Activated naive CD4-positive, alpha-beta T cell treated with Interleukin-2 at 50 U/mL for 16 hours (primary cell): ENCODE measurements around the gene CPSF4L.

ENCODE experiments used
- DNase-seq: peaks from one replicate; pipeline ENCODE4 v3.0.0-alpha.2; 2020

CPSF4L gene

DNA sequence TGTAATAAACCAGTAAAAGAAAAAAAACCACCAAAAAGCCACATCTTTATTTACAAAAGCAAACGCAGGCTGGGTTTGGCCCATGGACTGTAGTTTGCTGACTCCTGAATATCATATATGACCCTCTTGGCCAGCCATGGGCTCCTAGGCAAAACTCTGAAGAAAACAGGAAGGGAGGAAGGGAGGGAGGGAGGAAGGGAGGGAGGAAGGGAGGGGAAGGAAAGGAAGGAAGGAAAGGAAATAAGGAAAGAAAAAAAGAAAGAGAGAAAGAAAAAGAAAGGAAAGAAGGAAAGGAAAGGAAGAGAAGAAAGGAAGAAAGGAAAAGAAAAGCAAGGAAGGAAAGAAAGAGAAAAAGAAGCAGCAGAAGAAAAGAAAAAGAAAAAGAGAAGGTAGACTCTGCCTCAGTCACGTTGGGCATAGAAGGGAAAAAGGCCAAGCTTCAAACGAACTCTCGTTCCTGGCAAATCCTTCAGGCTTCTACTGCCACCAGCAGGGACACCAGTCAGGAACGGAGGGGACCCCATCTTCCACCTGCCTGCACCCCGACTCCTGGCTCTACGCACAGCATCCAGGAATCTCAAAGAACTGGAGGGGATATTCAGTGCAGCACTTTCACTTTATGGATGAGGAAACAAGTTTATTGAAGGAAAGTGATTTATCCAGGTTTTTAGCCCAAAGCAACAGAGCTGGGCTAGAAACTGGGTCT lies 28.0 kb upstream of the CPSF4L start:
- no peak for DNase-seq

DNA sequence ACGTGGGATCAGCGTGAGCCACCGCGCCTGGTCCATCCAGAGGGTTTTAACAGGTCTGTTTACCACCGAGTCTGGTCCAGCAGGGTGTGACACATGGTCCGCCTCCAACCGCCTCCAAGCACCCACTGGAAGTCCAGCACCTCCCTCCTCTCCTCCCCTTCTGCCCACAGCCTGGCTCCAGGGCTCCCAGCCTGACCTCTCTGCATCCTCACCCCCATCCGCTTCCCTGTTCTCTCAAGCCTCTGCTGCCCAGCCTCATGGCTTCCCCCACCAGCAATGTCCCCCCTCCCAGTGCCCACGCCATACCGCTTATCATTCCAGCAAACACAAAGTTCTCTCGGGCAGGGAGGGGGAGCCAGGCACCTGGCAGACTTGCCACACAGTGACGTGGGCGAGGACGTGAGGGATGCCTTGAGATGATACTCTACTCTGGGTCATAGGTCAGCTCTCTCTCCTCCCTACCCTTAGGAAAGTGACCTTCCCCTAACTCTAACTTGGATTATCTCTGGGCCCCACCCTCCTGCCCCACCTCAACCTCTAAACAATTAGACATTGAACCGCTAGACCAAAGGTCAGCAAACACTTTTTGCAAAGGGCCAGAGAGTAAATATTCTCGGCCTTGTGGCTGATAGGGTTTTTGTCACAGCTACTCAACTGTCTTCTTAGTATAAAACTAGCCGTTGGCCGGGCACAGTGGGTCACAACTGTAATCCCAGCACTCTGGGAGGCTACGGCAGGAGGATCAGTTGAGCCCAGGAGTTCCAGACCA lies 27.0 kb upstream of the CPSF4L start:
- DNase-seq = no peak

DNA sequence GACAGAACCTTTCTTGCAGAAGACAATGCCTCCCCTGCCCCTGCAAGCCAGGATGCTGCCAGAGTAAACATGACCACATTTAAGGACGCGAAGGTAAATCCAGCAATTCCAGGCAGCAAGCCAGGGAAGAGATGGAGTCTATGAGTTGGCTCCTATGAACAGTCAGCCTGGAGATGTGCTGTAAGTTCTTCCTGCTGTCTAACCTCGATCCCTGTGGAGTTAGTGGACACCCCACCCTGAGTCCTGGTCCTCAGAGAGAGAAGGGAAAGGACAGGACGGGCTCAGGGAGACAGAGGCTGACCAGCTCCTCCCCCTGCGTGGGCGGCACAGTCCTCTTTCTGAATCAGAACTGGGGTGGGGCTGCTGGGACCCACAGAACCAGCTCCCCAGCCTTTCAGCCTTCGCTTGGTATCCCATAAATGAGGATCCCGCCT lies 25.2 kb upstream of the CPSF4L start:
- no peak for DNase-seq

DNA sequence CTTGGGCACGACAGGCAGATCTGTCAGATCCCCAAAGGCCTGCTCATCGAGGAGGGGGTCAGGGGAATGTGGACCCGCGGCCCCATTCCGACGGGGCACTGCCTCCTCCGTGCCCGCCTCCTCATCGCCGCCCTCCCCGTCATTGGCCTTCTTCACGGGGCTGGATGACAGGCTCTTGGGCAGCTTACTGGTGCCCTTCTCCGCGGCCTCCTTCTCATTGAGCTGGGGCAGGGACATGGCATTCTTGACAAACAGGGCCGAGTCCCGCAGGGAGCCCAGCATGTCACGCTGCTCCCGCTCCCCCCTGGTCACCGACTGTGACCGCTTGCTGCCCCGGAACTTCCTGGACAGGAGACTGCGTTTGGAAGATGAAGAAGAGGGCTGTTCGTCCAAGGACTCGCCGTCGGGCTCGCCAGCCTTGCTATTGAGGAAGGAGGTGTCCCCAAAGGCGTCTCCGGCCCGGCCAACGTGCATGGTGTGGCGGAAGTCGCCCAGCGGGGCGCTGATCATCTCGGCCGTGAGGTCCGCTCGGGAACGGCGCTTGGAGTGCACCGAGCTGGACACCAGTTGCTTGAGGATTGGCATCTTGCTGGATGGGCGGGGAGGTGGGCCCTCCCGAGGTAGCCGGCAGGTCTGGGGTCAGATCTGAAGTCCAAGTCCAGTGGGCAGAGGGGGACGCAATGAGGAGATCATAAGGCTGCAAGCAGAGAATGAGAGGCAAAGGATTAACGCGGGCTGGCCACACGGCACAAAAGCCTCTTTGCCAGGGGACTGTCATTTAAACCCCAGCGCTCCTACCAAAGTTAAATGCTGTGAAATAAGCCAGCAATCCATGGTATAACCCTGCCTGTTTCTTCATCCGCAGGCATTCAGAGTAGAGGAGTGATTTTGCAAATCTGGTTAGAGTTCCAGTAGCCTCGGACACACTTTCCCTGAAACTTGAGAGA lies 24.5 kb upstream of the CPSF4L start:
- no peak for DNase-seq

DNA sequence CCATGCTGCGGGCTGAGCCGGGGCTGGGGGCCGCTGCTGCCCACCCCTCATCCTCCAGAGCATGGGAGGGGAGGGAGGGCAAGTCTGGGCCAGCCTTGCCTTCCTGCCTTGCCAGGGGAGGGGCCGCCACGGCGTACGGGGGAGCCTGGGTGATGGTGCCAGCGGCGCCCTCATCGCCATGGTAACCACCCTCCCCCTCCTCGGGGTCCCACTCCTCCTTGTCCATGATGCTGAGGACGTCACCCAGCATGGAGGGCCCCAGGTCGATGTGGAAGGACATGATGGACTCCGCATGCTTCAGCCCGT lies 23.9 kb upstream of the CPSF4L start:
- DNase-seq = no peak

DNA sequence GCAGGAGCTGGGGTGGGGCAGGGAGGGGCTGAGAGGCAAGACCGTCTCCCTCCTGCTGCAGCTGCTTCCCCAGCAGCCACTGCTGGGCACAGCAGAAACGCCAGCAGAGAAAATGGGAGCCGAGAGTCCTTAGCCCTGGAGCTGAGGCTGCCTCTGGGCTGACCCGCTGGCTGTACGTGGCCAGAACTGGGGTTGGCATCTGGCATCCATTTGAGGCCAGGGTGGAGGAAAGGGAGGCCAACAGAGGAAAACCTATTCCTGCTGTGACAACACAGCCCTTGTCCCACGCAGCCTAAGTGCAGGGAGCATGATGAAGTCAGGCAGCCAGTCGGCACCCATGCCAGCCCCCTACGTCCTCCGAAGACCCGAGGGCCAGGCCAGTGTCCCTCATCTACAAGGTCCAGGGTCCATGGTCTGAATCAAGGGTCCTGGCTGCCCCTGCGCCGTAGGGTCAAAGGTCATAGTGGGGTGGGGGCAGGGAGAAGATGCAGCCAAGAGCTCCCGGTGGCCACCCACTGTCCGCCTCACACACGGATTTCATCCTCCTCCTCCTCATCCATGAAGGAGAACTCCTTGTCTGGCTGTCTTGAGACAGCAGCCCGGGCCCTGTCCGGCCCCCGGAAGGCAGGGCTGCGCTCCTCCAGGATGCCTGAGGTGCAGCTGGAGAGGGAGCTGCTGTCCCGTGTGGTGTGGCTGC lies 23.4 kb upstream of the CPSF4L start:
- no peak for DNase-seq

DNA sequence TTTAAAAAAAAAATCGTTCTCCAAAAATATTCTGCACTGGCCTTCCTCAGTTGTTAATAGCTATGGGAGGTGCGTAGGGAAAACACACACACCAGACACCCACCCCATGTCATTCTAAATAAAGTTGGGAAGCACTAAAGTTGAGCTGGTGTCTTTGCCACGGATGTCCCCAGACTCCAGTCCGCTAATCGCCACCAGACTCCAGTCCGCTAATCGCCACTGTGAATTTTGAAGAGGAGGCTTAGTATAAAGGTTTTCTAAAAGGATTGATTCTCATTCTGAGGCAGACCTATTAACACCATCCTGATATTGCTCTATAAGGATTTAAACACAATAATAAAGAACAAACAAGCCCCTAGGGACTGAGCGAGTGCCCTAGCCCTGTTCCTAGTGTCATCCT lies 22.7 kb upstream of the CPSF4L start:
- no peak for DNase-seq

DNA sequence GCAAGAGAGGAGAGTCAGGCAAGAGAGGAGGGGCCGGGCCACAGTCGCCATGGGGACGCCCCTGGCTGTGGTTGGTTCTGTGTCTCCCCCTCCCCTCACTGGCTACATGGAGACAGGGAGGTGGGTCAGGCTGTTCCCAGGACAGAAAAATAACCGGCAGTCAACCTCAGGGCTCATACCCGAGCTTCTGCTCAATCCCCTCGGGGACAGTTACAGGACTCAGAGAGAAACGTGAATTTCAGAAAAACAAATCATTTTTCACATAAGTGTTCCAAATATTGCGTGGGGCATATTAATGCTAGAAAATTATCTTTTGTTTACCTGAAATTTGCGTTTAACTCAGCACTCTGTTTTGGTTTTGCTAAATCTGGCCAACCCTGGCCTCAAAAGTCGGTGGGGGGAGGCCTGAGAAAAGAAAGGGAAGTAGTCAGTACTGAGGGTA lies 22.2 kb upstream of the CPSF4L start:
- DNase-seq = no peak

DNA sequence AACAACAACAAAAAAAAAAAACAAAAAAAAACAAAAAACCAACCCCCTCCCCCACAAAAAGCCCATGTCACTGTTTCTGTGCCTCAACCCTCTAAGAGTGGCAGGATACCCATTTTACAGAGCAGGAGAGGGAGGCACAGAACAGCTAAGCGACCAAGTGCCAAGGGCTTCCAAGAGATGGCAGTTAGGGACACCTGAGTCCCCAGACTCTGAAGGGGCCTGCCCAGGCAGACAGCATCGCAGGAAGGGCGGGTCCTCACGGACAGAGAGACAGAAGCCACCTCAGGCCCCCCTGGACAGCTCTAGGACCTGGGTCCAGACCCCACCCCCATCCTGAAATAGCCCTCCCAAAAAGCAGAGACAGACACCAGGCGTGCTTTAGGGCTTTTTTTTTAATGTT lies 21.6 kb upstream of the CPSF4L start:
- no peak for DNase-seq

DNA sequence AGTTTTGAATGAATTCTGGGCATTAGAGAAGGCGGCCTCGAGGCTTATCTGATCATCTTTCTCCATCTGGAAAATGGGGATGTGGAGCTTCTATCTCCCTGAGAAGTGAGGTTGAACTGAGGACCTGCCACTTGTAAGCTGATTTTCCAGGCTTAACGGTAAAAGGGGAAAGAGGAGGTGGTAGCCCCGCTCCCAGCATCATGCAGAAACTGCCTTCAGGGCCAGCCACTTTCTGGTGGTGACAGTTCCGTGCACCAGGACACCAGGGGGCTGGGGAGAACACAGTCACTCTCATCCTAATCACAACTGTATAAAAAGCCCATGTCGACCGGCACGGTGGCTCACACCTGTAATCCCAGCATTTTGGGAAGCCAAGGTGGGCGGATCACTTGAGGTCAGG lies 20.9 kb upstream of the CPSF4L start:
- no peak for DNase-seq

DNA sequence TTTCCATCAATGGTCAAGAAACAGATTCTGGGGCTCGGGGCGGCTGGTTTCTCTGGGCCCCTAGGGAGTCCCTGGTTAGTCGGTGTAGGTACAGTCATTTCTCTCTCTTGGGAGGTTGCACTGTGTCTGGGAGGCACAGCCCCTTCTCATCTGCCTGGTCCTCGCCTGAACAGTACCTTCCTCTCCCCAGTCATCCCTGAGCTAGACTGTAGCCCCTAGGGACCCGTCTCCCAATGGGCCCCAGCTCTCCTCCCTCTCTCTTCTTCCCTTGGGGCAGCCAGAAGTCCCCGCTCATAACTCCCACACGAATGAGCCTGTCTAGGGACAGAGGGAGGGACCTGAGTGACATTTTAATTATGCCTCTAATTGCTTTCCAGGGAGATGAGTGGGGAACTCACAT lies 20.2 kb upstream of the CPSF4L start:
- DNase-seq = no peak

DNA sequence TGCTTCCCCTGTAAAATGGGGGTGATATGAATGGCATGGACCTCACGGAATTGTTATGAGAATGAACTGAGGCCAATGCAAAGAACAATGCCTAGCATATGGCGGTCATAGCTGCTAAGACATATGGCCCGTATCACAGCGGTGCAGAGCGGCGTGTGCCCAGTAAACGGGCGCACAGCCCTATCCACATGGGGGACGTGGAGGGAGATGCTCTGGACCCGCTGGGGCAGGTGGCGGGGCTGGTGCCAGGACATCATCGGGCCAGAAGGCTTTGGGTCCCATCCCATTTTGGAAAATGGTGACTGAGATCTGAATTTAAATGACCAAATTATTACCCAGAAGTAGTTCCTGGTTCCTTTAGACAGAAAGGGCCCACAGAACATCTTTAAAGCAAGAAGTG lies 18.5 kb upstream of the CPSF4L start:
- no peak for DNase-seq

DNA sequence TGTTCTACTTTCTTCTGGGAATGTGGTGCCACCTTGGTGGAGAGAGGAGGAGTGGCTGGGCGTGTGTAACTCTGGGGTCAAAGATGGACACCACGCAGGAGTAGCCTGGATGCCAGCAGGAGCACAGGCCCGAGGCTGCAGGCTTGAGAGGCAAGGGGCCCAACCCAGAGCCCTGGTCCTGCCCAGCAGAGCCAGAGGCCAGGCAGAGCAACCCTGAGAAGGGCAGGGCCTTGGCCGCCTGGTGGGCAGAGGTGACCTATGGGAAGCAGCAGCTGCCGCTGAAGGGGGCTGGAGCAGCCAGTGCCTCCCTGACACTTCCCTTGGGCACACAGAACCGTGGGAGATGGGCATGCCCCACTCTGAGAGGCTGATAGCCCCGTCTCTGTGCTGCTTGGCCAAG lies 18.0 kb upstream of the CPSF4L start:
- no peak for DNase-seq

DNA sequence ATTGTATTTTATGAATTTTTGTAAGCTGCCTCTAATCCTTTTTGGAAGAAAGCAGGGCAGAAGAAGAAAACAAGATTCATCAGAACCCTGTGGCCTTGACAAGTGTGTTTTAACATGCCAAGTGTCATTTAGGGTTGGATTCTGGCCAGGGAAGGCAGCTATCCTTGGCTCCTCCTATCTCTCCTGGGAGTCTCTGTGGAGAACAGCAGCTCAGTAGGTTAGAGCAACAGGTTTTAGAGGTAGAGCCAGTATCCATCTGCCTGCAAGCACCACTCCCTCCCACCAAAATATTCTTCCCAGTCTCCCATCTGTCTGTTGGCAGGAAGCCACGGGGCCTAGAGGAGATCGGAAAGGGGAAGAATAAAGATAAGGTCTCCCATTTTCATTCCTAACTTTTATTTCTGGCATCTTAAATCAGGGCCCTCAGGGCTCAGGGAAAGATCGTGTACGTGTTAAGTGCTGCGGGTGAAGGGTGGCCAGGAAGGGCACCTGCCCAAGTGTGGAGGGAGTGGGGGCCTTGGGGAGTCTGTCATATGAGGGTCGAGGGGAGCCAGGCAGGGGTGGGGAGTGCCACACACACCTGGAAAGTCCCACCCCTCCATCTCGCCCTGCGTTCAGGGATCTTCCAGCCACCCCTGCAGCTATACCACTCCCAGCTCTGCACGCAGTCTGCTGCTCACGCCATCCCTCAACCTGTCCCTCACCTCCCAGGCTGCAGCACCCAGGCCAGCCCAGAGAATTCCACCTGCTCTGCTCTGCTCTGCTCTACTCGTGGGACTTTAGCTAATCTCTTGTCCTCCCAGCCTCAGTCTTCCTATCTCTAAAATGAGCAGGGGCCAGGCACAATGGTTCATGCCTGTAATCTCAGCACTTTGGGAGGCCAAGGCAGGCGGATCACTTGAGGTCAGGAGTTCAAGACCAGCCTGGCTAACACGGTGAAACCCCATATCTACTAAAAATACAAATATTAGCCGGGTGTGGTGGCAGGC lies 17.1 kb upstream of the CPSF4L start:
- DNase-seq = no peak

DNA sequence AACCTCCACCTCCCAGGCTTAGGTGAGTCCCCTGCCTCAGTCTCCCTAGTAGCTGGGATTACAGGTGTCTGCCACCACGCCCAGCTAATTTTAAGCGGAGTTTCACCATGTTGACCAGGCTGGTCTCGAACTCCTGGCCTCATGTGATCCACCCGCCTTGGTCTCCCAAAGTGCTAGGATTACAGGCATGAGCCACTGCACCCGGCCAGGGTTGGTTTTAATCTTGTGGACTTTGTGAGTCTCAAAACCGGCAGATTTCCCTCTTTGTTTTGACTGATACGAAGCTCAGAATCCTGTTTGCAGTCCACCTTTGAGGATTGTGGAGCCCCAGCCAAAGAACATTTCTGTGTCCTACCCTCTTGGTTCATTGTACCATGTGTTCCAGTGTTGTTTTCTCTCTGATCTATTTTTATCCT lies 16.4 kb upstream of the CPSF4L start:
- no peak for DNase-seq

DNA sequence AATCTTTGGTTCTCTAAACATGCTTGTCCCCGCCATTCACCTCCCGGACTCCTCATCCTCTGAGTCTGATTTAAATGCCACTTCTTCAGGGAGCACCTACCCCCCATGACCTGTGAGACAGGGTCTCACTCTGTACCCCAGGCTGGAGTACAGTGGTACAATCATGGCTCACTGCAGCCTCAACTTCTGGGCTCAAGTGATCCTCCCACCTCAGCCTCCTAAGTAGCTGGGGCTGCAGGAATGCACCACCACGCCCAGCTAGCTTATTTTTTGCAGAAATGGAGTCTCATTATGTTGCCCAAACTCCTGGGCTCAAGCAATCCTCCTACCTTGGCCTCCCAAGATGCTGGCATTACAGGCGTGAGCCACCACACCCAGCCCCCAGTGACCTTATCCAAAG lies 12.8 kb upstream of the CPSF4L start:
- no peak for DNase-seq

DNA sequence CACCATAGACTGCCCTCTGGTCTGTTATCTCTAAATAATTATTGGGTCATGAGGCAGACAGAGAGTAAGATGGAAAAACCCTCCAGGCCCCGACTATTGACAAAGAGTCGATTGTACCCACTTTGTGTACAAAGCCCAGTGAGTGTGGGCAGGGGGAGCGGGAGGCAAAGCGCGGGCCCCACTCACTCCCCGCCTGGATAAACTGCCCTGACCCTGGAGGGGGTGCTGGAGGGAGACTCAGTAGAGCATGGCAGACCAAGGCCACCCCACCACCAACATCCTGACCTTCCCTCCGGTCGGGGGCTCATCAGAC lies 11.2 kb upstream of the CPSF4L start:
- no peak for DNase-seq

DNA sequence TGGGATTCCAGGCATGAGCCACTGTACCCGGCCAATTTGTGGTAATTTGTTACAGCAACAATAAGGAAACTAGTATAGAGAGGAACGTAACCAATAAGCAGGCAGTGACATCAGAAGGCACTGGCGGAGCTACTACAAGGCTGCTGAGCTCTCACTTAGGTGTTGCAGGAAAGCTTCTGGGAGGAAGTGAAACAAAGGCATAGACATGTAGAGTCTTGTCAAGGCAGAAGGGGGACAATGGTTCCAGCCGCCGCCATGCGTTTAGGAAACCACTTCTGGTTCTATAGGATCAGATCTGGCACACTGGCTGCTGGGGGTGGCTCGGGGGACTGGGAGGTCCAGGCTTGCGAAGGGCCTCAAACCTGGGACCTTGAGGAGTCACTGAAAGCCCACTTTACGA lies 9.4 kb upstream of the CPSF4L start:
- DNase-seq = no peak

DNA sequence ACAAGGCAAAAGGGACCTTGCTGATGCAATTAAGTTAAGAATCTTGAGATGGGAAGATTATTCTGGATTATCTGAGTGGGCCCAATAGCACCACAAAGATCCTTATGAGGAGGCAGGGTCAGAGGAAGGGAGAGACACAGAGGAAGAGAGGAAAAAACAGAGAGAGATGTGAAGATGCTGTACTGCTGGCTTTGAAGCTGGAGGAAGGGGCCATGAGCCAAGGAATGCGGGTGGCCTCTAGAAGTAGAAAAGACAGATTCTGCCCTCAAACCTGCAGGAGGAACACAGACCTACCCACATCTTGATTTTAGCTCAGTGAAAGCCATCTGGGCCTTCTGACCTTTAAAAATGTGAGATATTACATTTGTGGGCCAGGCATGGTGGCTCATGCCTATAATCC lies 8.1 kb upstream of the CPSF4L start:
- no peak for DNase-seq

DNA sequence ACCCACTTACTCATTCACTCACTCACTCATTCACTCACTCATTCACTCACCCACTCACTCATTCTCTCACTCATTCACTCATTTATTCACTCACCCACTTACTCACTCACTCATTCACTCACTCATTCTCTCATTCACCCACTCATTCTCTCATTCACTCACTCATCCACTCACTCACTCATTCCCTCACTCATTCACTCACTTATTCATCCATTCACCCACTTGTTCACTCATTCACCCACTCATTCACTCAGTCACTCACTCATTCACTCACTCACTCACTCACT lies 7.6 kb upstream of the CPSF4L start:
- no peak for DNase-seq

DNA sequence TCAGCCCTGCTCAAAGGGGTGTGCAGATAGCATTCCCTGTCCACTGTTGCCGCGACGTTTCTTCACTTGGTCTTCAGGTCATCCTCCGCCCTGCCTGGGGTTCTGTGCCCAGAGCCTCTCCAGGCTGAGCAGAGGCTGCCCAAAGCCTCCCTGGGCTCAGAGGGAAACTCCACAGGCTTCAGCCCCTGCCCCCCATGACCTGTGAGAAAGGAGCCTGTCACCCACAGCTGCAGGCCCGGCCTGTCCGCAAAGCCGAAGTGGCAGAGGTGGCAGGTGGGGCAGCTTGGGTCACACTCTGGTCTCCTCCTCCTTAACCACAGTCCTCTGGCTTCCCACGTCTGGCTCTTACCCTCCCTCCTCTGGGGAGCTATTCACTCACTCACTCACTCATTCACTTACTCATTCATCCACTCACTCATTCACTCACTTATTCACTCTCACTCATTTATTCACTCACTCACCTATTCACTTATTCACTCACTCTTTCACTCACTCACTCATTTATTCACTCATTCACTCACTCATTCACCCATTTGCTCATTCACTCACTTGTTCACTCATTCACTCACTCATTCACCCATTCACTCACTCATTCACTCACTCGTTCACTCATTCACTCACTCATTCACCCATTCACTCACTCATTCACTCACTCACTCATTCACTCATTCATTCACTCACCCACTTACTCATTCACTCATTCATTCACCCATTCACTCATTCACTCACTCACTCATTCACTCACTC lies 7.1 kb upstream of the CPSF4L start:
- DNase-seq = no peak
